ENCODE measurements around the gene ISOC2. TPM values are rescaled to one million over a fixed set of nuclear protein-coding genes. Genes with fewer than 3 reads are reported as not detected.

Gene ISOC2
- total RNA-seq (2022; extraction: Qiagen RNA extraction; ENCODE audit: low read depth): 54.0 to 64.5 TPM (median 63.3 TPM) in 5 replicates

GRCh38 chr19:55461259-55461973 lies at the start of gene ISOC2:
TSS of gene ISOC2 (minus strand) at chr19:55461642. CDS start at chr19:55456486, 5,156 bp downstream.

GRCh38 chr19:55487924-55488687 lies 26.7 kb upstream of the ISOC2 start, which contains the start of gene SSC5D:
TSS of gene SSC5D (plus strand) at chr19:55488436. CDS start at chr19:55488590, 154 bp downstream.

GRCh38 chr19:55484593-55485438 lies 23.4 kb upstream of the ISOC2 start, which contains the start of gene NAT14:
TSS of gene NAT14 (plus strand) at chr19:55485188. CDS start at chr19:55485709, 521 bp downstream.

GRCh38 chr19:55476100-55476775 lies 14.8 kb upstream of the ISOC2 start, which contains the start of gene ZNF628:
TSS of gene ZNF628 (plus strand) at chr19:55476617. CDS start at chr19:55479911, 3,294 bp downstream.

GRCh38 chr19:55464662-55465054 lies 3.2 kb upstream of the ISOC2 start, which contains the start of gene C19orf85:
TSS of gene C19orf85 (minus strand) at chr19:55464751. CDS start at chr19:55464554, 197 bp downstream.

GRCh38 chr19:55443045-55443823 lies 18.2 kb downstream of the ISOC2 start, which contains the start of gene SHISA7:
TSS of gene SHISA7 (minus strand) at chr19:55443300. CDS start at chr19:55442863, 437 bp downstream.

GRCh38 chr19:55407550-55407799 lies 54.0 kb downstream of the ISOC2 start, which contains the start of gene UBE2S:
TSS of gene UBE2S (minus strand) at chr19:55407788. CDS start at chr19:55407589, 199 bp downstream.

Other genes starting within 250 kb of the ISOC2 start
- gene TMEM86B, start 232.9 kb downstream of the ISOC2 start, total RNA-seq (2022; extraction: Qiagen RNA extraction; ENCODE audit: low read depth): 3.2 to 7.0 TPM (median 4.7 TPM) in 5 replicates
- gene PPP6R1, start 202.6 kb downstream of the ISOC2 start, total RNA-seq (2022; extraction: Qiagen RNA extraction; ENCODE audit: low read depth): 93.5 to 137 TPM (median 122 TPM) in 5 replicates
- 118 to 148 TPM (median 139 TPM) in 5 replicates for gene HSPBP1, start 181.5 kb downstream of the ISOC2 start, total RNA-seq (2022; extraction: Qiagen RNA extraction; ENCODE audit: low read depth)
- gene BRSK1, start 177.6 kb downstream of the ISOC2 start, total RNA-seq (2022; extraction: Qiagen RNA extraction; ENCODE audit: low read depth): 3.4 to 5.4 TPM (median 4.8 TPM) in 5 replicates
- not detected in 5 replicates for gene TMEM150B, start 136.3 kb downstream of the ISOC2 start, total RNA-seq (2022; extraction: Qiagen RNA extraction; ENCODE audit: low read depth)
- 7.5 to 12.2 TPM (median 9.8 TPM) in 5 replicates for gene KMT5C, start 121.8 kb downstream of the ISOC2 start, total RNA-seq (2022; extraction: Qiagen RNA extraction; ENCODE audit: low read depth)
- gene COX6B2, start 106.9 kb downstream of the ISOC2 start, total RNA-seq (2022; extraction: Qiagen RNA extraction; ENCODE audit: low read depth): 0.93 to 1.6 TPM (median 1.0 TPM) in 5 replicates
- 0.11 to 0.24 TPM (median 0.18 TPM) in 5 replicates for gene GARIN5B, start 98.4 kb downstream of the ISOC2 start, total RNA-seq (2022; extraction: Qiagen RNA extraction; ENCODE audit: low read depth)
- 80.6 to 115 TPM (median 100 TPM) in 5 replicates for gene IL11, start 91.2 kb downstream of the ISOC2 start, total RNA-seq (2022; extraction: Qiagen RNA extraction; ENCODE audit: low read depth)
- gene TMEM190, start 84.8 kb downstream of the ISOC2 start, total RNA-seq (2022; extraction: Qiagen RNA extraction; ENCODE audit: low read depth): 1.2 to 3.3 TPM (median 2.2 TPM) in 5 replicates
- gene TMEM238, start 77.3 kb downstream of the ISOC2 start, total RNA-seq (2022; extraction: Qiagen RNA extraction; ENCODE audit: low read depth): 2.3 to 10.5 TPM (median 6.4 TPM) in 5 replicates
- 2,493 to 3,190 TPM (median 2,735 TPM) in 5 replicates for gene RPL28, start 75.7 kb downstream of the ISOC2 start, total RNA-seq (2022; extraction: Qiagen RNA extraction; ENCODE audit: low read depth)
- gene UBE2S, start 53.9 kb downstream of the ISOC2 start, total RNA-seq (2022; extraction: Qiagen RNA extraction; ENCODE audit: low read depth): 269 to 476 TPM (median 433 TPM) in 5 replicates
- gene SHISA7, start 18.3 kb downstream of the ISOC2 start, total RNA-seq (2022; extraction: Qiagen RNA extraction; ENCODE audit: low read depth): 0.01 TPM in 1 of 5 replicates, not detected in the others
- not detected in 5 replicates for gene C19orf85, start 3.1 kb upstream of the ISOC2 start, total RNA-seq (2022; extraction: Qiagen RNA extraction; ENCODE audit: low read depth)
- gene ZNF628, start 15.0 kb upstream of the ISOC2 start, total RNA-seq (2022; extraction: Qiagen RNA extraction; ENCODE audit: low read depth): 3.7 to 10.2 TPM (median 6.9 TPM) in 5 replicates
- gene NAT14, start 23.5 kb upstream of the ISOC2 start, total RNA-seq (2022; extraction: Qiagen RNA extraction; ENCODE audit: low read depth): 38.9 to 58.1 TPM (median 52.3 TPM) in 5 replicates
- gene SSC5D, start 26.8 kb upstream of the ISOC2 start, total RNA-seq (2022; extraction: Qiagen RNA extraction; ENCODE audit: low read depth): 0.57 to 1.6 TPM (median 0.99 TPM) in 5 replicates
- 2.0 to 2.9 TPM (median 2.2 TPM) in 5 replicates for gene SBK2, start 75.5 kb upstream of the ISOC2 start, total RNA-seq (2022; extraction: Qiagen RNA extraction; ENCODE audit: low read depth)
- gene SBK3, start 83.9 kb upstream of the ISOC2 start, total RNA-seq (2022; extraction: Qiagen RNA extraction; ENCODE audit: low read depth): 1.7 to 2.4 TPM (median 2.2 TPM) in 5 replicates
- 14.6 to 28.1 TPM (median 24.1 TPM) in 5 replicates for gene ZNF579, start 119.2 kb upstream of the ISOC2 start, total RNA-seq (2022; extraction: Qiagen RNA extraction; ENCODE audit: low read depth)
- 22.2 to 26.3 TPM (median 25.2 TPM) in 5 replicates for gene FIZ1, start 137.9 kb upstream of the ISOC2 start, total RNA-seq (2022; extraction: Qiagen RNA extraction; ENCODE audit: low read depth)
- 12.1 to 19.8 TPM (median 17.6 TPM) in 5 replicates for gene ZNF524, start 138.6 kb upstream of the ISOC2 start, total RNA-seq (2022; extraction: Qiagen RNA extraction; ENCODE audit: low read depth)
- 7.2 to 14.6 TPM (median 13.0 TPM) in 5 replicates for gene ZNF865, start 144.0 kb upstream of the ISOC2 start, total RNA-seq (2022; extraction: Qiagen RNA extraction; ENCODE audit: low read depth)
- 4.6 to 7.3 TPM (median 6.2 TPM) in 5 replicates for gene ZNF784, start 162.9 kb upstream of the ISOC2 start, total RNA-seq (2022; extraction: Qiagen RNA extraction; ENCODE audit: low read depth)
- gene ZNF580, start 179.4 kb upstream of the ISOC2 start, total RNA-seq (2022; extraction: Qiagen RNA extraction; ENCODE audit: low read depth): 27.7 to 54.4 TPM (median 43.3 TPM) in 5 replicates
- gene ZNF581, start 182.0 kb upstream of the ISOC2 start, total RNA-seq (2022; extraction: Qiagen RNA extraction; ENCODE audit: low read depth): 41.4 to 47.7 TPM (median 45.7 TPM) in 5 replicates
- 12.4 to 17.8 TPM (median 15.3 TPM) in 5 replicates for gene CCDC106, start 186.6 kb upstream of the ISOC2 start, total RNA-seq (2022; extraction: Qiagen RNA extraction; ENCODE audit: low read depth)
- gene U2AF2, start 193.4 kb upstream of the ISOC2 start, total RNA-seq (2022; extraction: Qiagen RNA extraction; ENCODE audit: low read depth): 262 to 319 TPM (median 307 TPM) in 5 replicates
- gene EPN1, start 213.6 kb upstream of the ISOC2 start, total RNA-seq (2022; extraction: Qiagen RNA extraction; ENCODE audit: low read depth): 135 to 217 TPM (median 182 TPM) in 5 replicates

Measured in A549 treated with DMSO at 1 μM for 4 hours (cell line).